GM19193 (cell line): ENCODE data around the gene ANO10.
A peak's percentile ranks its signal among the peaks of the same experiment; 100 is the strongest.

ENCODE experiments used
- POLR2A ChIP-seq: IDR thresholded peaks from 4 replicates; pipeline ENCODE4 v1.6.1; 2011; ENCODE audit not compliant: insufficient read depth, insufficient read length; ENCODE audit errors: extremely low read depth

ANO10 gene

GRCh38 chr3:43629741-43630140, 7.9 kb upstream of the ANO10 start:
- no peak for TF ChIP-seq POLR2A

- no peak for TF ChIP-seq POLR2A
Observed at GRCh38 chr3:43629257-43629656, 7.4 kb upstream of the ANO10 start.

GRCh38 chr3:43627360-43627759, 5.5 kb upstream of the ANO10 start:
- peak; percentile 46 for TF ChIP-seq POLR2A

- no peak for TF ChIP-seq POLR2A
Observed at GRCh38 chr3:43624619-43625305, 3.0 kb upstream of the ANO10 start.

DNA sequence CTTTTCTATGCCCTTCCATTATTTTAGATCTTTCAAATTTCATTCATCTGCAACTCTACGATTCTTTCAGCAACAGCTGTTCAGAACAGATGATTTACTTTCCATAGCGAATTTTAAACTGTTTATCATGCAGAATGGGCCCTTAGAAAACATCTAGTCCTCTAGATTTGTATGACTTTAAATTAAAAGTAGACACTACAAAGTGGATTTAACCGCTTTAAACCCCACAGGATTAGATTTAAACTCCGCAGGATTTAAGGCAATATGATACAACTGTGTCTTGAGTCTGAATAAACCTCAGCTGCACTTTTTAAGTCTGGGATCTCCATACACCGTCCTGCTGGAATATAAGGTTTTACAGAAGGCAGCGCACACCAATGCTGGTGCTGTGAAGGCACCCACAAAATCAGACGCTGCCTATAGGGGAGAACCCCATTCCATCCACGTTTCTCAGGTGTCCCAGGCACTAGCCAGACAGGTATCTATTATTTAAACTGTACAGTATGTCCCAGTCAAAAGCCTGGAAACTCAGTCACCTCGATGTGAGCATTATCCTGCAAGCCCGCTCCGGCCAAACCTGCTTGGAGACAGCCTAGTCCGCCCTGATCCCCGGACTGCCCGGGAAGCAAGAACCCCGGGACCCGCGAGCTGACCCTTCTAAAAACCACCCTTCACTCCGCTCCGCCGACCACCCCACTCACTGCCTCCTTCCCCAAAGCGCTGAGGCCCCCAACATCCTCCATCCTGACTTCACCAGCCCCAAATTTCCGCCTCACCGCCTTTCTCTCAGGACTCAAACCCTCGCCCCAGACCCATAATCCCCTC, 768 bp downstream of the ANO10 start:
- no peak for TF ChIP-seq POLR2A

- no peak for TF ChIP-seq POLR2A
Observed at GRCh38 chr3:43619588-43619987, 2.2 kb downstream of the ANO10 start.

DNA sequence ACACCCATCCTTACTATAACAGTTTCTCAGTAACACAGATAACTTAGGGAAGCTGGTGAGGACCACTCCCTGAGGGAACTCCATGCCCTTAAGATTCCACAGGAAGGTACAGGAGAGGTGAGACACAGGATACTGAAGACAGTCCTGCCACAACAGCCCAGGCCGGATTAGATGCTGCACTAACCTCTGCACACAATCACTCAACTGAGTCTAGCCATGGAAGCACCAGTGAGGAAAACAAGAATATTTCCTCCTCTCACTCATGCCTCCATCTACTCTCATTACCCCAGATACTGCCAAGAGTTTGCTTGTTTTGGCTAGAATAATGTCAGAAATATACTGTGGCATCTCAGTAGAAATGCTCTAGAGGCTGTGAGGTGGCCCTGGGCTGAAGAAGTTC, 3.7 kb downstream of the ANO10 start:
- TF ChIP-seq POLR2A = no peak

DNA sequence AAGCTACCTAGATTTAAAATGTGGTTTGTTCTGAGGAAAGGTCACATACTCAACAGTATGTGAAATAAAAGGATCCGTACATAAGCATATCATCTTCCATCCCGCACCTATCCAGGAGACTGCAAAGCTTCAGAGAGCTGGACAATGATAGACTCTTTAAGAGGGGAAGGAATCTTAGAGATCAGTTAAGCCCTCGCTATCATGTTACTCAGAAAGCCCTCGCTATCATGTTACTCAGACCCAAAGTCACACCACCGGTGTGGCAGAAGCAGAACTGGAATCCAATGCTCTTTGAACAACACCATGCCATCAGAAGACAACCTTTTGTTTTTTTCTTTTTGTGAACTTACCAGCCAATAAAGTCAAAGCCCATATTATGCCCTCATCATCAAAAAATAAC, 5.8 kb downstream of the ANO10 start:
- TF ChIP-seq POLR2A = no peak

GRCh38 chr3:43615133-43615532, 6.7 kb downstream of the ANO10 start:
- no peak for TF ChIP-seq POLR2A

- no peak for TF ChIP-seq POLR2A
Observed at GRCh38 chr3:43613976-43614375, 7.8 kb downstream of the ANO10 start.

DNA sequence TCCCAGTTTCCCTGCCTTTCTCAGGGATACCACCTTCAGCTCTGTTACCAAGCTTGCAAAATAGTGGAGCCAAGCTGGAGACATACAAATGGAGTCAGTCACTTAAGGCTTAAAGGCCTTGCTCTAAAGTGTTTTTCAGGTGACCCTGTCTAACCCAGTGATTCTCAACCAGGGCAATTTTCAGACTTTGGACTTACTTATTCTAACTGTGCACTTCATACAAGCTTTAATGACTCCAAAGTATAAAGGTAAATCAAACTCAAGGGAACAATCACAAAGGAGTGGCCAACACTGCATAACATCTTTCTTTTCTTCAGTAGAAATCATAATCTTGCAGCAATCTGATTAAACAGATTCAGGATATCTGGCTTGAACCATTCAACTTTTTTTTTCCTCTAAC, 9.4 kb downstream of the ANO10 start:
- no peak for TF ChIP-seq POLR2A

GRCh38 chr3:43609406-43609805, 12.4 kb downstream of the ANO10 start:
- no peak for TF ChIP-seq POLR2A

DNA sequence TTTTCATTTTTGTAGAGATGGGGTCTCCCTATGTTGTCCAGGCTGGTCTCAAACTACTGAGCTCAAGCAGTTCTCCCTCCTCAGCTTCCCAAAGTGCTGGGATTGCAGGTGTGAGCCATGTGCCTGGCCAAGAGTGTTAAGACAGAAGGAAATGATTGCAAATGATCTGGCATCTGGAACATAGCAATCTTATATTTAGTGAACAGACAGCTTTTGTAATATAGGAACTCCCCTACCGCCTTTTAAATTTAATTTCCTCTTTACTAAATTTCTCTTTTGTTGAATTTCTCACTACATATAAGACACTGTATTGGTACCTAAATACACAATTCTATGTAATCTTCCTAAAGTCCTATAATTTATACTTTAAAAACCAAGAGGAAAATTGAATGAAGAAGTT, 13.1 kb downstream of the ANO10 start:
- no peak for TF ChIP-seq POLR2A

- TF ChIP-seq POLR2A = no peak
Observed at GRCh38 chr3:43606284-43606683, 15.5 kb downstream of the ANO10 start.

DNA sequence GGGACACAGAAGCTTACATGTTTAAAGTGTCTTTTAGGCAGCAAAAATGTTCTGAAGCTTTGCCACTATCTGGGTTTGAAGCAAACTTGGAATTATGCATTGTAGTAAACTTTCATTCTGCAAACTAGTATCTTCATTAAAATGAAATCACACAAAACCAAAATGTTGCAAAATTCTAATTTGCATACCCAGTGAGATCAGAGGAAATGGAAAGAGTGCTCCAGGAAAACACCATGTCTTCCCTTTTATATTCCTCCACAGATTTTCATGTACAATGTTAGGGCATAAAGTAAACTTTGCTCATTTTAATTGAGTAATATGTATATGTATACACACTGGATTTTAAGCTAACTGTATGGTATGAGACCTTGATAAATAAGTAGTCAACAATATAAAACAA, 23.9 kb downstream of the ANO10 start:
- TF ChIP-seq POLR2A = no peak

DNA sequence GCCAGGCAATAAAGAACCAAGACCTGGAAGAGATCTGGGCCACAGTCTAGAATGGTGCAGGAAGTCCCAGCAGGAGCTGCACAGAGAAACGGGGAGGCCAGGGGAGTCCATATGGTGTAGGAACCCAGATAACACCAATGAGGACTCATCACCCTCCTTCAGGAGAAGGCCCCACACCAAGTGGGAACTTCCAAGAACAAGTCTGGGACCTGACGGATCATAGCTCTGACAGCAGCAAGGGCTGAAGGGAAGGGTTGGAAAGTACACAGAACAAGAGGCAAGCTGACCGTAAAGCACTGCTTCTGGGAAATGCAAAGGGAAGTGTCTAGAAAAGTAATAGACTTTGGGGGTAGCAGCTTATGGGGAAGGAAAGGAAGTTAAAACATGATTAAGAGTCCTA, 34.5 kb downstream of the ANO10 start:
- TF ChIP-seq POLR2A = no peak
